Osteocyte (in vitro differentiated cells): ENCODE results near the gene IQUB. TPM values are rescaled to one million over a fixed set of nuclear protein-coding genes. Genes with fewer than 3 reads are reported as not detected.
A peak's percentile ranks its signal among the peaks of the same experiment; 100 is the strongest.

Experiments
- DNase-seq: peaks from one replicate; pipeline ENCODE4 v3.0.0; 2021; ENCODE audit warnings: mixed read lengths; ENCODE audit not compliant: unreplicated experiment; ENCODE audit errors: extremely low spot score
- H3K27ac Mint-ChIP-seq: one replicate; pipeline ENCODE4 v1.8.0; 2021; ENCODE audit warnings: mild to moderate bottlenecking, mixed read lengths; ENCODE audit not compliant: unreplicated experiment
- H3K27me3 Mint-ChIP-seq: one replicate; pipeline ENCODE4 v1.8.0; 2021; ENCODE audit warnings: mixed read lengths; ENCODE audit not compliant: unreplicated experiment
- H3K36me3 Mint-ChIP-seq: one replicate; pipeline ENCODE4 v1.8.0; 2021; ENCODE audit warnings: mixed read lengths; ENCODE audit not compliant: unreplicated experiment
- H3K4me1 Mint-ChIP-seq: one replicate; pipeline ENCODE4 v1.8.0; 2021; ENCODE audit warnings: mixed read lengths; ENCODE audit not compliant: unreplicated experiment
- H3K4me3 Mint-ChIP-seq: one replicate; pipeline ENCODE4 v1.8.0; 2021; ENCODE audit warnings: mild to moderate bottlenecking, moderate library complexity, mixed read lengths; ENCODE audit not compliant: unreplicated experiment
- H3K9me3 Mint-ChIP-seq: one replicate; pipeline ENCODE4 v1.8.0; 2021; ENCODE audit warnings: mixed read lengths; ENCODE audit not compliant: unreplicated experiment
- CTCF ChIP-seq: fragments of 200-600 bp; sonication (generic); IDR thresholded peaks from 2 replicates; pipeline ENCODE4 v1.5.0; 2021; ENCODE audit warnings: antibody characterized with exemption, mild to moderate bottlenecking, moderate library complexity
- total RNA-seq: library from RNA; stranded (reverse); gene quantifications from 2 replicates; pipeline ENCODE4 v1.2.1, GENCODE V29; 2021

Gene IQUB
- total RNA-seq, 1 donor from 2014 or later = 0.32 TPM

GRCh38 chr7:123538897-123539296 is 4.5 kb upstream of the IQUB start:
- no peak for TF ChIP-seq CTCF

GRCh38 chr7:123538189-123538714 is 3.9 kb upstream of the IQUB start:
- Mint-ChIP-seq H3K27me3 (peaks cover 11% of the 10 kb centered on the region), H3K9me3 (no peaks in the 10 kb centered on the region), H3K36me3 (peaks cover 7% of the 10 kb centered on the region), H3K4me1 (peaks cover 23% of the 10 kb centered on the region), H3K4me3 (no peak overlapping the region), H3K27ac (no peak overlapping the region)
- no peak for TF ChIP-seq CTCF
- no peak for DNase-seq

More at GRCh38 chr7:123538897-123539296, 4.5 kb upstream of the IQUB start:
- H3K9me3 Mint-ChIP-seq = no peaks in the 10 kb centered on the region
- H3K36me3 Mint-ChIP-seq = peaks cover 7% of the 10 kb centered on the region
- no peak for DNase-seq
- H3K27me3 Mint-ChIP-seq = peaks cover 5% of the 10 kb centered on the region
- no peak overlapping the region for H3K27ac Mint-ChIP-seq
- H3K4me1 Mint-ChIP-seq = peaks cover 19% of the 10 kb centered on the region
- no peak overlapping the region for H3K4me3 Mint-ChIP-seq

GRCh38 chr7:123537026-123537642 is 2.7 kb upstream of the IQUB start:
- Mint-ChIP-seq H3K36me3 (peaks cover 5% of the 10 kb centered on the region), H3K9me3 (no peaks in the 10 kb centered on the region), H3K27ac (no peak overlapping the region), H3K27me3 (peaks cover 18% of the 10 kb centered on the region), H3K4me3 (no peak overlapping the region), H3K4me1 (peaks cover 29% of the 10 kb centered on the region)
- TF ChIP-seq CTCF = peak; percentile 68
- no peak for DNase-seq

- peak overlapping the region; percentile 23 for H3K27ac Mint-ChIP-seq
- H3K9me3 Mint-ChIP-seq = no peaks in the 10 kb centered on the region
- peaks cover 28% of the 10 kb centered on the region for H3K27me3 Mint-ChIP-seq
- TF ChIP-seq CTCF = no peak
- H3K4me3 Mint-ChIP-seq = peak overlapping the region; percentile 95
- no peaks in the 10 kb centered on the region for H3K36me3 Mint-ChIP-seq
- H3K4me1 Mint-ChIP-seq = peaks cover 30% of the 10 kb centered on the region
- DNase-seq = no peak
Measured at GRCh38 chr7:123535517-123535916, 1.1 kb upstream of the IQUB start.

GRCh38 chr7:123533929-123534382 is 439 bp downstream of the IQUB start:
- Mint-ChIP-seq H3K36me3 (no peaks in the 10 kb centered on the region), H3K27me3 (peaks cover 28% of the 10 kb centered on the region), H3K9me3 (no peaks in the 10 kb centered on the region), H3K27ac (peak overlapping the region; percentile 68), H3K4me3 (peak overlapping the region; percentile 95), H3K4me1 (peaks cover 30% of the 10 kb centered on the region)
- no peak for TF ChIP-seq CTCF
- no peak for DNase-seq
